CD14-positive monocyte (primary cell): ENCODE measurements around the gene ABHD1. TPM values are rescaled to one million over a fixed set of nuclear protein-coding genes. Genes with fewer than 3 reads are reported as not detected.
A peak's percentile ranks its signal among the peaks of the same experiment; 100 is the strongest.

ENCODE experiments used
- DNase-seq, 3 donors: peaks; one replicate each; pipeline ENCODE4 v3.0.0-alpha.2; 2011 to 2022
- H2AFZ ChIP-seq: 2 replicates; pipeline ENCODE4 v1.6.0; 2012; ENCODE audit warnings: mild to moderate bottlenecking, low read depth, low read length, inconsistent platforms; ENCODE audit not compliant: insufficient read depth, poor library complexity, severe bottlenecking
- H3K27ac ChIP-seq, 2 donors: 1 replicate in 1 of 2; 2 replicates in 1 of 2; pipeline ENCODE4 v1.5.1; 2012 to 2013; ENCODE audit warnings: low read length in 2 of 2, control low read depth in 1 of 2, inconsistent platforms in 1 of 2, low read depth in 1 of 2, mild to moderate bottlenecking in 1 of 2
- H3K27me3 ChIP-seq, 2 donors: one replicate each; pipeline versions ENCODE4 v1.6.0 to v1.6.1; 2011 to 2013; ENCODE audit warnings: low read length in 2 of 2; ENCODE audit not compliant: control insufficient read depth in 2 of 2, insufficient read depth in 2 of 2
- H3K36me3 ChIP-seq, 2 donors: replicated peaks in 1 of 2; 1 replicate in 1 of 2; 2 replicates in 1 of 2; pipeline versions ENCODE4 v1.5.1 to v1.6.1; 2012 to 2013; ENCODE audit warnings: low read length in 2 of 2, control low read depth in 1 of 2, inconsistent platforms in 1 of 2, mild to moderate bottlenecking in 1 of 2; ENCODE audit not compliant: insufficient read depth in 2 of 2, control insufficient read depth in 1 of 2
- H3K4me1 ChIP-seq, 2 donors: 1 replicate in 1 of 2; 2 replicates in 1 of 2; pipeline versions ENCODE4 v1.5.1 to v1.6.1; 2012 to 2013; ENCODE audit warnings: low read length in 2 of 2, control low read depth in 1 of 2, inconsistent platforms in 1 of 2, mild to moderate bottlenecking in 1 of 2, moderate library complexity in 1 of 2; ENCODE audit not compliant: insufficient read depth in 2 of 2, control insufficient read depth in 1 of 2
- H3K4me2 ChIP-seq: replicated peaks from 2 replicates; pipeline ENCODE3; 2012; ENCODE audit warnings: low read length, moderate library complexity, mild to moderate bottlenecking; ENCODE audit not compliant: poor library complexity, severe bottlenecking; ENCODE audit errors: extremely low read depth
- H3K4me3 ChIP-seq, 3 experiments: fragments of 200-600 bp in 1 of 3; sonication (generic) in 1 of 3; replicated peaks in 1 of 3; 1 replicate in 2 of 3; 2 replicates in 1 of 3; pipeline ENCODE4 v1.5.1; 2011 to 2013; ENCODE audit warnings: low read length in 3 of 3, mild to moderate bottlenecking in 3 of 3, control low read depth in 2 of 3, low read depth in 2 of 3, inconsistent platforms in 1 of 3, moderate library complexity in 1 of 3
- H3K79me2 ChIP-seq: 2 replicates; pipeline ENCODE4 v1.6.0; 2012; ENCODE audit warnings: mild to moderate bottlenecking, control low read depth, inconsistent platforms, low read length, moderate library complexity; ENCODE audit not compliant: insufficient read depth
- H3K9ac ChIP-seq: 2 replicates; pipeline ENCODE4 v1.6.0; 2017; ENCODE audit warnings: low read length, mild to moderate bottlenecking; ENCODE audit not compliant: insufficient read depth, poor library complexity, severe bottlenecking
- H3K9me3 ChIP-seq, 2 donors: replicated peaks in 1 of 2; 1 replicate in 1 of 2; 2 replicates in 1 of 2; pipeline versions ENCODE4 v1.5.1 to v1.6.1; 2012 to 2013; ENCODE audit warnings: low read length in 2 of 2, control low read depth in 1 of 2; ENCODE audit not compliant: control insufficient read depth in 1 of 2, insufficient read depth in 1 of 2
- H4K20me1 ChIP-seq: 2 replicates; pipeline ENCODE4 v1.6.0; 2012; ENCODE audit warnings: mild to moderate bottlenecking, low read length, control low read depth, moderate library complexity; ENCODE audit not compliant: insufficient read depth
- H3K27ac Mint-ChIP-seq, 7 donors: one replicate each; pipeline ENCODE4 v1.8.0; 2020; ENCODE audit warnings: mild to moderate bottlenecking in 7 of 7, mixed read lengths in 7 of 7, moderate library complexity in 6 of 7, inconsistent platforms in 2 of 7
- H3K27me3 Mint-ChIP-seq, 3 donors: one replicate each; pipeline ENCODE4 v1.8.0; 2021 to 2022; ENCODE audit warnings: low read depth in 3 of 3, mild to moderate bottlenecking in 3 of 3, mixed read lengths in 3 of 3, moderate library complexity in 3 of 3, inconsistent platforms in 1 of 3
- H3K36me3 Mint-ChIP-seq, 2 donors: one replicate each; pipeline ENCODE4 v1.8.0; 2020; ENCODE audit warnings: mixed read lengths in 2 of 2, inconsistent platforms in 1 of 2, mild to moderate bottlenecking in 1 of 2
- H3K4me1 Mint-ChIP-seq: one replicate; pipeline ENCODE4 v1.8.0; 2020; ENCODE audit warnings: mild to moderate bottlenecking, mixed read lengths
- H3K4me3 Mint-ChIP-seq, 2 donors: one replicate each; pipeline ENCODE4 v1.8.0; 2020; ENCODE audit warnings: mild to moderate bottlenecking in 2 of 2, mixed read lengths in 2 of 2, moderate library complexity in 1 of 2
- H3K9me3 Mint-ChIP-seq, 7 donors: one replicate each; pipeline ENCODE4 v1.8.0; 2020 to 2022; ENCODE audit warnings: mixed read lengths in 7 of 7, mild to moderate bottlenecking in 6 of 7, moderate library complexity in 6 of 7, inconsistent platforms in 2 of 7
- CTCF ChIP-seq: fragments of 200-600 bp; IDR thresholded peaks from one replicate; pipeline ENCODE4 v1.8.0; 2022; ENCODE audit warnings: antibody characterized with exemption, mild to moderate bottlenecking
- WGBS: methylation state at CpG from one replicate; pipeline ENCODE4 v1.1.5; 2013; ENCODE audit warnings: missing lambda C conversion rate; ENCODE audit not compliant: insufficient coverage; 5-methylcytosine and 5-hydroxymethylcytosine counted together
- intact Hi-C, 2 donors: fragments of 100-400 bp; cut with micrococcal nuclease; formaldehyde crosslinking; loops; one replicate each; pipeline versions ENCODE4 v1.15.0 to v1.15.1; 2023
- polyA plus RNA-seq, 3 donors: library from polyadenylated mRNA; depleted of rRNA in 1 of 3; unstranded in 2 of 3; stranded (reverse) in 1 of 3; fragments of 300-500 nt in 2 of 3; fragments of >200 nt in 1 of 3; fragmentation: Illumina TruSeq in 2 of 3; gene quantifications; 1 replicate in 2 of 3; 2 replicates in 1 of 3; pipeline ENCODE4 v1.2.3, GENCODE V29; 2012 to 2021

ABHD1 gene
- polyA plus RNA-seq, 3 donors = 0.08 to 1.2 (median 0.25) TPM

GRCh38 chr2:27097341-27097740 is 26.3 kb upstream of the ABHD1 start:
- H3K4me3 Mint-ChIP-seq = no peak overlapping the region
- H3K36me3 ChIP-seq = no peaks in the 10 kb centered on the region

GRCh38 chr2:27099334-27099955 is 24.2 kb upstream of the ABHD1 start:
- no peak for DNase-seq
- Histone ChIP-seq H3K4me2 (no peak overlapping the region), H3K9me3 (no peaks in the 10 kb centered on the region), H3K79me2 (no peaks in the 10 kb centered on the region), H4K20me1 (no peaks in the 10 kb centered on the region), H3K9ac (no peak overlapping the region), H3K27ac (no peak overlapping the region), H3K27me3 (no peaks in the 10 kb centered on the region), H2AFZ (no peak overlapping the region), H3K4me3 (no peak overlapping the region), H3K4me1 (peaks cover 23 to 24% of the 10 kb centered on the region in 2 donors), H3K36me3 (no peaks in the 10 kb centered on the region)
- Mint-ChIP-seq H3K36me3 (no peaks in the 10 kb centered on the region), H3K4me3 (no peak overlapping the region), H3K4me1 (peaks cover 21% of the 10 kb centered on the region), H3K9me3 (no peaks in the 10 kb centered on the region), H3K27ac (no peak overlapping the region), H3K27me3 (peaks cover 0 to 5% (median 1%) of the 10 kb centered on the region in 3 donors)
- 98% methylated on average over 7 of the region's 19 CpGs for WGBS
- intact Hi-C loops = loop anchor here (2.0 to 5.0 kb wide), 5 partner anchors 33 to 203 kb away; partner anchors contain the start of genes PREB (in 2 of the 2), ATRAID (in 1 of the 2), SLC5A6 (in 1 of the 2) and TRIM54 (in 1 of the 2)
- no peak for TF ChIP-seq CTCF

More at GRCh38 chr2:27097341-27097740, 26.3 kb upstream of the ABHD1 start:
- Histone ChIP-seq H3K4me1 (peaks cover 23 to 24% of the 10 kb centered on the region in 2 donors), H3K4me2 (peak overlapping the region; percentile 87), H4K20me1 (no peaks in the 10 kb centered on the region), H3K27ac (peak overlapping the region; percentile 21 to 77), H3K9ac (no peak overlapping the region), H3K4me3 (no peak overlapping the region), H3K27me3 (no peaks in the 10 kb centered on the region), H3K9me3 (no peaks in the 10 kb centered on the region), H2AFZ (peak overlapping the region; percentile 97), H3K79me2 (no peaks in the 10 kb centered on the region)
- H3K27ac Mint-ChIP-seq = peak overlapping the region; percentile 14 to 96 (median 88)
- H3K27me3 Mint-ChIP-seq = peaks cover 0 to 3% (median 3%) of the 10 kb centered on the region in 3 donors
- intact Hi-C loops = loop anchor here (5.0 kb wide), 4 partner anchors 35 to 205 kb away; partner anchors contain the start of genes PREB (in 2 of the 2), ATRAID (in 1 of the 2), SLC5A6 (in 1 of the 2) and TRIM54 (in 1 of the 2)
- no peak for DNase-seq
- H3K4me1 Mint-ChIP-seq = peaks cover 21% of the 10 kb centered on the region
- TF ChIP-seq CTCF = no peak
- no peaks in the 10 kb centered on the region for H3K9me3 Mint-ChIP-seq
- H3K36me3 Mint-ChIP-seq = no peaks in the 10 kb centered on the region
- 97% methylated on average over 9 of the region's 14 CpGs for WGBS
